Iris pigment epithelial cell (primary cell): ENCODE data around the gene TMED6.

Source experiments
- DNase-seq: peaks from one replicate; pipeline ENCODE4 v3.0.0-alpha.2; 2011; ENCODE audit warnings: low read depth

TMED6 gene

DNA sequence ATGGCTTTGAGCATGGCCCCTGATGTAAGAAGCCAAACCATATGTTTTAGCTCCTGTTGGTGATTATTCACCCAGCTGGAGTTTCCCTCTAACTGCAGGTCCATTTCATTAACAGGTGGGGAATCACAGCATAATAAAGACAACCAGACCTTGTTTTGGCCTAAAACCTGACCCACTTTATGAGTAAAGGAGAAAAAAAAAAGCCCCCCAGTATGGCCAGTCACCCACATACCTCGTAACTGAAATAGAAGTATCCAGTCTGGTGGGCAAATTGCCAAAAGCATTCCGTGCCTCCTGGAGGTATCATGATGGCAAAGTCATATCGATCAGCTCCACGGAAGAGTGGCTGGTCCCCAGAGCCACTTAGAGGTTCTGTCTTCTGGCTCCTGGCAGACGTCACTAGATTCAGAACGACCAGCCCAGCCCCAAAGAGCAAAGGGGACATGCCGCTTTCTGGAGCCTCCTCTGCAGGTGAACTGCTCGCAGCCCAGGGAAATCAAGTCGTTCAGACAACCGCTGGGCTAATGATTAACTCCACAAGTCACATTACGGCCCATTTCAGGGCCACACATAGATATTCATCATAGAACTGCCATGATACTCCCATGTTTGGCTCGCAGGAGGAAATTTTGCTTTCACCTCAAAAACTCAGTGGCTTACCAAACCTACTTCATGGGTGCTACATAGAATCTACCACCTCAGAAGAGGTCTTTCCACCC is at the start of gene TMED6:
Gene TMED6, minus strand, starts transcription at position 478 of the 719 bp plus-strand sequence. Its CDS starts 33 bp downstream, at position 445.
- DNase-seq, result no peak

DNA sequence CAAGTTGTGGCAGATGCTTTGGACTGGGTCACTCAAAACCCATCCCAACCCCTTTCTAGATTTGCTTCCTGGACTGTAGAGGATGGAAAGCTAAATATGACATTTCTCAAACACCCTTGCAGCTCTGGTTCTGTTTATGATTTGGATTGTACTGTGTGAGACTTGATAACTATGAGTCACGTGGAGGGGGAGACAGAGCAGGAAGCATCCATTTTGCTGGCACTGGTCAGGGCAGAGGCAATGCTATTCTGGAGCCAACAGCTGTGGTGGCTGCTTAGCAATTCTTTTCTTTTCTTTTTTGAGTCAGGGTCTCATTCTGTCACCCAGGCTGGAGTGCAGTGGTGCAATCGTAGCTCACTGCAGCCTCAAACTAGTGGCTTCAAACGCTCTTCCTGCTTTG is 47.8 kb upstream of the TMED6 start:
- DNase-seq, result no peak

DNA sequence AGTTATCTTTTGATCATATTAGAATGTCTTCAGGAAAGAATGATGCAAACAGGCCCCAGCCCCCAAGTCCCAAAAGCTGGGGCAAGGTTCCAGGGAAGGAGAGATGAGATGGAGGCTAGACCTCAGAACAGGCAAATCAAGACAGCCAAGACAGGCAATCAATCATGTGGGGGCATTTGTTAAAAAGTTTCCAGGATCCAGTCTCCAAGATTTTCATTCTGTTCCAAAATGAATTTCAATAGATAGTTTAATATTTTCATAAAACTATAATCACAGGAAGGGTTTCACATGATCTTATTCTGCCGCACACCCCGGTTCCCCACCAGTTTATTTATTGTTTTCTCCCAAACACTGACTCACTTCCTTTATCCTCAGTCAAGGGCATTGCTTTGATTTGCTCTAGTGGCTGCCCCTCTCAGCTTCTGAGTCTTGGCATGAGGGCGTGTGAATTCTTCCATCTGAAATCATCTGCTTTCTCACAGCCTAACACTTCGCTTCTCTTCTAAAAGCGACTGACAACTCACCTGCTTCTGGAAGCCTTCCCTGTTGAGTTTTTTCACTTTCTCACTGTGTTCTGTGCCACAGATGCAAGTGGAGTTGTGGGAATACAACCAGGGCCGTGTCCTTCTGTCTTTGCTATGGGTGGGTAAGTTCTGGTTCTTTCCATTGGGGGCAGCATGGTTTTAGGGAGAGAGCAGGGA is 46.4 kb upstream of the TMED6 start:
- DNase-seq, result peak; percentile 87

DNA sequence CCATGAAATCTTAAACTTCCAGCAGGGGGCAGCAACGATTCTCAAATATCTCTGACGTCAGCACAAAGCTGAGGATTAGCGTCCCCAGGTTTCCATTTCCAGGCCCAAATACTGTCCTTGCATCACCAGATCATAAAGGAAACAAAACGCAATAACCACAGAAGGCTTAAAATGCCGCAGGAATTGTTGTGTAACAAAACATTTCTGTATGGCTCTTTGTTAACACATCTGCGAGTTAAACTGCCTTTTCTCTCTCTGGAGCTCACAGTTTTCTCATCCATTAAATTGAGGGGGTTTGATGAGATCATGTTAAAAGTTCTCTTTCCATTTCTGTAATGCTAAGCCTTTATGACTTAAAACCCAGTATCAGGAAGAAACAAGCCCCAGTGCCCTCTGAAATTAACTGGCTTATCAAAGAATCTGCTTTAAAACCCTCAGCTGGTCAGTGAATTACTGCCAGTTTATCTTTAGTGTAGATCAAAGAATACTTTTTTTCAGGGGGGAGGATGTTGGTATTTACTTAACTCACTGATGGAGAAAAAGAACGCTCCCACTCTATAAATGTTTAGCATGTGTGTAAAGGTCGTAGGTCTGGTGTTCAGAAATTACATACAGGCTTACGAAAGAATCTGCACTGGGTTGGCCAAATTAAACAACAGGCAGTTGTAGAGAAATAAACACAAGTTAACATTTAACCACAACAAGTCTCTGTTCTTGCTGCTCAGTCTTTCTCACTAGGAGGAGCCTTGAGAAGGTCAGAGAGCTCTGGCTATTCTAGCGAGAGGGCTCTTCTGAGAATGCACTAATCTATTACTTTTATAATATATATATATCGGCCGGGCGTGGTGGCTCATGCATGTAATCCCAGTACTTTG is 44.8 kb upstream of the TMED6 start:
- DNase-seq, result peak; percentile 97

DNA sequence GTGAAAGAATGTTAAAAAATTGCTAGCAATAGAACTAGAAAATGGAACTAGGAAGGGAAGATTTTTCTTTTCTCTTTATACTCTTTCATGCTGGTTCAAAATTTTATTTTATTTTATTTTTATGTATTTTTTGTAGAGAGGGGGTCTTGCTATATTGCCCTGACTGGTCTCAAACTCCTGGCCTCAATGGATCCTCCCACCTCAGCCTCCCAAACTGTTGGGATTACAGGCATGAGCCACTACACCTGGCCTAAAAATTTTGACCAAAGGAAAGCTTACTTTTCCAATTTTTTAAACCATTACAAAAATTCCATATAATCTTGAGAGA is 44.2 kb upstream of the TMED6 start:
- DNase-seq, result no peak

DNA sequence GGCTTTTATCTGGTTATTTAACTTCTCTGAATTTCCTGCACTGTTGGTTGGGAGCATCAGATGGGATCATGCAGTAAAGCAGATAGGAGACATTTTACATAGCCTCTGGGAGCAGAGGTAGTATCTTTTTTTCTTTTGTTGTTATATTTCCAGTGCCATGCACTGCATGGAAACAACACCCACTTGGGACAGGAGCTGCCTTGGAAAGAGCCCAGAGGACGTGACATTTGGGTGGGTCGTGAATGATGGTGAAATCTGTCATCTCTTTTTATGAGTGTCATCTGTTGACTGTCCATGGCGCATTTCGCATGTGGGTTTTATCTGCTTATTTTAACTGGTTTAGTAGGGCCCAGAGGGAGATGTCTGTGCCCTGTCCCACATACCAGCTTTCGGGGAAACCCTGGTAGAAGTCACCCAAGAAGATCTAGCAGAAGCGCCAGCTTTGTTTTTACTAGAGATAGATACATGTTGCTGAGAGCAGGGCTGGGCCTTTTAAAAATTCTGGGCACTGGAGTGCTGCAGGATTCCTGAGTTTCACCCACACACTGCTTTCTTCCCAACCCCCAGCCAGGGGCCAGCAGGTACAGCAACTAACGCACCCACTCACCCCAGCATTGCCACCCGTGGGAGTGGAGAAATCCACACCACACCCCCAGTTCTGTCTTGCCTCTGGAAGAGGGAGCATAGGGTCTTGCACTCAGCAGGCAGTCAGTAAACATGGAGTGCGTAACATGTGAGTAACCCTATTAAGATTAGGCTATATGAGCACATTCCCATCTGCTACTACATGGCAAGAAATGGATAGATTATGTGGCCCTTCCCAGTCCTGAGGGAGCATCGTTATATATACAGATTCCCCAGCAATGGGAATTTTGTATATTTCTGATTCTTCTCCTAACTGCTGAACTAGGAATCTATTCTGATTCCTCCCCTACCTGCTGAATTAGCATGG is 42.6 kb upstream of the TMED6 start:
- DNase-seq, result no peak

DNA sequence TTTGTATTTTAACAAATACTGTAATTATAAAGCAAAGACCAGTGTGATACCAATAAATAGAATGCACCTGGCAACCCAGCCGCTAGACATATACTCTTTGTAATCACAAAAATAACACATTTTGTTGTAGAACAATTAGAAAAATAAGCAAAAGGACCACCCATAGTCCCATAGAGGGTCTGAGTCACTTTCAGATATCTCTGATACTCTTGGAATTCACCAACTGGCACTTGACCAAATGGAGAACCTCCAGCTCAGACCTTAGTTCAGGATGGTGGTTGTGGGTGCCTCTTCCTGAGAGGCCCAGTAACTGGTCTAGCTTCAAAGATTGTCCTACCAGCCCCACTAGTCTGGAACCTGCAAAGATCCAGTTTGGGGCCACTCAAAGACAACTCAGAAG is 35.0 kb upstream of the TMED6 start:
- peak; percentile 67 for DNase-seq

DNA sequence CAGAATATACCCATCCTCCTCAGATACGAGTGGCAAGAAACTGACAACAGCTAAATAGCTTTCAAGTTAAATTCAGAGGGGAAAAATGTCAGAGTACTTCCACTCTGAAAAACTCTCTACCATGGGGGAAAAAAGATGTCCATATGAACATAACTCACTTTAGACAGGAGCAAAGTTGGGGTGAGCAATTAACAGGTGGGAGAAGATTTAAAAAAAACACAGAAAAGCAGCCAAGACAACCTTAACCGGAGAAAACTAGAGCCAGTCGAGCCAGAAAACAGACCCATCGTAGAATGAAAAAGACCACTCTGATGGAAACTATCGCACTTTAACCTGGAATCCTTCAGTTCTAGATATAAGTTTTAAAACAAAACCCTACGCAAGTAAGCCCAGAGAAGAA is 33.4 kb upstream of the TMED6 start:
- no peak for DNase-seq

DNA sequence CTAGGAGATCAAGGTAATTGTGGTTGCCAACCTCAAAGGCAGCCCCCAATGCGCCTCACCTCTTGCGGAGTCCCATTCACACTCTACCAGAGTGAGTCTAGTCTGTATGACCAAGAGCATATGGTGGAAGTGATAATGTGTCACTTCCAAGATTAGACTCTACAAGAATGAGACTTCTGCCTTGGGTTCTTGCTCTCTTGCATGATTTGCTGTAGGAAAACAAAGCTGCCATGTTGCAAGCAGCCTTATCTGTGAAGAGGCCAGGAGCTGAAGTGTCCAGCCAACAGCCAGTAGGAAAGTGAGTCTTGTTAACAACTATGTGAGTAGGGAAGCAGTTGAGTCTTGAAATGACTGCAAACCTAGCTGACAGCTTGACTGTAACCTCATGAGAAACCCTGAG is 30.8 kb upstream of the TMED6 start:
- DNase-seq, result no peak

DNA sequence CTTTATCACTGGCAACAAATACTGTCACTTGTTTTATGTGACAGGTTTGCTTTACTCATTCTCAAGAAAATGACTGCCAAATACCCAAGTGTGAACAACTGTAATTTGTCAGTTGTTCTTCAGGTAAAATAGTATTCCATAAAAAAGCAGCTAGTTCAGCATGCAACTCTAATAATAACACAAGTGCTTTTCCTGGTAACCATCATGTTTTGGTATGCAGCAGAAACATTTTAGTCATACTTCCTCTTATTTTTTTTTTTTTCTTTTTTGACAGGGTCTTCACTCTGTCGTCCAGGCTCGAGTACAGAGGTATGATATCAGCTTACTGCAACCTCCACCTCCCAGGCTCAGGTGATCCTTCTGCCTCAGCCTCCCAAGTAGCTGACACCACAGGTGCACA is 29.6 kb upstream of the TMED6 start:
- no peak for DNase-seq

DNA sequence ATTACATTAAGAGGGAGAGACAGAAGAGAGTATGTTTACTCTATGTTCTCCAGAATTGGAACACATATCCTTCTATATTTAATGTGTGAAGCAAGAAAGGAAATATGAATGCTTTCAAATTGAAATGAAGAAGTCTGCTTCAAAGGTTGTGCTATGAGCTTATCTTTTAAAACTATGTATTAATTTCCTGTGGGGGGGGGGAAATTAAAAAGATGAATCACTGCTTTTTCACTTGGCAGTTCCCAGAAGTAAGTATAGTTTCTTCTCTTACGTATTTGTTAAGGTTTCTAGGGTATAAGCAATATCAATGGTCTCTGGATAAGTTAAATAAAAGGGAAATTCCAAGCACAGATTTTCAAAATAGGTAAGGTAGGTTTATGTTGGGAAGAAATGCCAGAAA is 27.2 kb upstream of the TMED6 start:
- DNase-seq, result peak; percentile 74

DNA sequence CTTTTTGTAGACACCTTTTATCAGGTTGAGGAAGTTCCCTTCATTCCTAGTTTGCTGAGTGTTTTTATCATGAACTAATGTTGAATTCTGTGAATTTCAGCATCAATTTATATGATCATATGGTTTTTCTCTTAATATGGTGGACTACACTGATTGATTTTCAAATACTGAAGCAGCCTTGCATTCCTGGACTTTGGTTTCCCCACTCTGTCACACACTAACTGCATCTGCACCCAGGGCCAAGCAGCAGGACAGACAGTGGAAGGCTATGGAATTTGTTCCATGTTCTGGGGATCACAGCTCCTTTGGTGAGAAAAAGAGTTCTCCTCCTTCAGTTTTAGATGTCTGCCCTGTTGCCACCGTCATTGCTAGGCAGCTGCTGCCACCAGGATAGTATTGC is 26.4 kb upstream of the TMED6 start:
- no peak for DNase-seq

DNA sequence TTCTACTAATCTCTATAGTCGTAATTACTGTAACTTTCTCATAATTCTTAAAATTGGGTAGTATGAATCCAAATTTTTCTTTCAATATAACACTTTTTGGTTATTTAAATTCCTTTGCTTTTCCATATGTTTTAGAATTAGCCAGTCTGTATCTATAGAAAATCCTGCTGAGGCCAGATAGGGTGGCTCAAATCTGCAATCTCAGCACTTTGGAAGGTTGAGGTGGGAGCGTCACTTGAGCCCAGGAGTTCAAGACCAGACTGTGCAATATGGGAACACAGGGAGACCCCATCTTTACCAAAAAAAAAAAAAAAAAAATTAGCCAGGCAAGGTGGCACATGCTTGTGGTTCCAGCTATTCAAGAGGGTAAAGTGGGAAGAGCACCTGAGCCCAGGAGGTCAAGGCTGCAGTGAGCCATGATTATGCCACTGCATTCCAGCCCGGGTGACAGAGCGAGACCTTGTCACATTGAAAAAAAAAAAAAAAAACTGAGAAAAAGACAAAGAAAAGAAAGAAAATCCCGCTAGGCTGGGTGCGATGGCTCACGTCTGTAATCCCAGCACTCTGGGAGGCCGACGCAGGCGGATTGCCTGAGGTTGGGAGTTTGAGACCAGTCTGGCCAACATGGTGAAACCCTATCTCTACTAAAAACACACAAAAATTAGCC is 24.9 kb upstream of the TMED6 start:
- DNase-seq, result no peak

DNA sequence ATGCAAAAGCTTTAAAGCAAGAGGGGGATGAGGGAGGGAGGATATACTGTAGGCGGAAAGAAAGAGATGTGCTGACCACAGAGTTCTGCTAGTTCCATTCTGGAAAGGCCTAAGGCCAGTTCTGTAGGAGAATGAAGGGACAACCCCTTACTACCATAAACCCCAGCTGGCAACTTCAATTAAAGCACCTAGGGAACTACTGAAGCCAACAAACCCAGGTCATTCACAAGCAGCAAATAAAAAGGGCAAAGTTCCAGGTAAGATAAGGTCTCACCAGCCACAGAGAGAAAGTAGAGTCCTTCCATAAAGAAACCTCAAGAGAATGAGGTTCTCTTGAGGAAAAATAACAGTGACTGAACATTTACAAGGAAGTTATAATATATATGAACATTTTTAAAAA is 21.4 kb upstream of the TMED6 start:
- no peak for DNase-seq

DNA sequence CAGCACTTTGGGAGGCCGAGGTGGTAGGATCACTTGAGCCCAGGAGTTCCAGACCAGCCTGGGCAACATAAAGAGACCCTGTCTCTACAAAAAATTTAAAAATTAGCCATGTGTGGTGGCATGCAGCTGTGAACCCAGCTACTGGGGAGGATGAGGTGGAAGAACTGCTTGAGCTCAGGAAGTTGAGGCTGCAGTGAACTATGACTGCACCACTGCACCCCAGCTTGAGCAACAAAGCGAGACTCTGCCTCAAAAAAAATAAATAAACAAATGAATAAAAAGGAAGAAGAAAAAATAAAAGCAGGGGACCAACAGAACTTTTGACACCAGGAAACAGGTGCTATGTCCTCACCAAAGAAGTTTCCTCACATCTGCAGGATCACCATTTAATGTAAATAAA is 20.0 kb upstream of the TMED6 start:
- no peak for DNase-seq

DNA sequence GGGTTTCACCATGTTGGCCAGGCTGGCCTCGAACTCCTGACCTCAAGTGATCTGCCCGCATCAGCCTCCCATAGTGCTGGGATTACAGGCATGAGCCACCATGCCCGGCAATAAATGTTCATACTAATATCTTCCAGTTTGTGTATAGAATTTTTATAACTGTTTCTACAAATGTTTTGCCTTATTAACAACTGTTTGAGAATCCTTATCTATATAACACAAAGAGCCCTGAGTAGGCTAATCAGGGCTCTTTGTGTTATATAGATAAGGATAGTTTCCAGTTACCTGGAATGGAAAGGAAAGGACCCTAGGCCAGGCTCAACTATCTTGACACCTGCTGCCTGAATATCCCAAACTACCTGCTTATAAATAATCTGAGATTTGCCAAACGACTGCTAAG is 17.3 kb upstream of the TMED6 start:
- DNase-seq, result no peak

DNA sequence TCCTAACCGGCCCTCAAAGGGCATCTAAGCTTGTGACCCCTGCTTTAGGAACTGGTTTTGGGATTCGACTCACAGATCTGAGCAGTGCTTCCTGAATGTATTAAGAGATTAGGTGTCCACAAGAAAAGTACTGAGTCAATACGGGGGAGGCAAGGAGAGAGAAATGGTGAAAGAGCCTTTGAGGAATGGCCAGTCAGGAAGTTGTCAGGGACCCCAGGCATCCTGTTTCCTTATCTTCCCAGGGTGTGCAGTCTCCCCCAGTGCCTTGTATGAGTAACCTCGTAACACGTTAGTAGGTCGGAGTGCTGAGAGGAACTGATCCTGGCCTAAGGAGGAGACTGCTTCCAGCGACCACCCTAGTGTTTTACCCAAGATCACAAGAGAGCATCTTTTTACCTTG is 16.4 kb upstream of the TMED6 start:
- DNase-seq, result peak; percentile 89

DNA sequence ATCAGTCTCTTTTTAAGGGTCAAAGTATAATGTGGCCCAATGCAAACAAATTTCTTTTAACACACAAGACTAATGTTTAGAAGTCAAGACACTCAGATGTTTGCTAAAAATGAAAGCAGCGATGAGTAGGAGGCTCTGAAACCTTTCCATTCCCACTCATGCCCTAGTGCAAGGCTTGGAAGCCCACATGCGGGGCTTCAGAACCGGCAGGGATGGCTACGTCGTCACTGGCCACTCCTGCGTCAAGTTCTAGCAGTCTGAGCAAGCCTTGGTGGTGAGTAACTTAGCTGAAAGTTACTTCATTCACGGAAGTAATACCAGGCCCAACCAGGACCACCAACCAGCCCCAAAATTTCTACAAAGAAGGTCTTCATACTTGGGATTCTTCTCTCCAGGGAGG is 14.8 kb upstream of the TMED6 start:
- DNase-seq, result no peak

DNA sequence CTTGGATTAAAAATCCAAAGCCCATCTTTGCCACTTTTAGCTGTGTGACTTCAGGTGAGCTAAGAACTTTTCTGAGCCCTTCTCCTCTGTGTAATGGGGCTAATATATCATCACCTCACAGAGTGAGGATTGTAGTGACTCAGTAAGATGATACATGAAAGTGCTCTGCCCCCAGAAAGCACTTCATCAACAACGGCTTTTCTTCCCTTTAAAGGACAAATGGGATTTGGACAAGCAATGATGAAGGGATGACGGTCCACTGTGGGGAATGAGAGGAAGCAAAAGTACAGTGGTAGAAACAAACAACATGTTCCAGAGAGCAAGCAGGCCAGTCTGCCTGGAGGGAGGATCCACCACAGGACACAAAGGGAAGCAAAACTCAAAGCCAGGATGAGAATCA is 14.3 kb upstream of the TMED6 start:
- peak; percentile 66 for DNase-seq

DNA sequence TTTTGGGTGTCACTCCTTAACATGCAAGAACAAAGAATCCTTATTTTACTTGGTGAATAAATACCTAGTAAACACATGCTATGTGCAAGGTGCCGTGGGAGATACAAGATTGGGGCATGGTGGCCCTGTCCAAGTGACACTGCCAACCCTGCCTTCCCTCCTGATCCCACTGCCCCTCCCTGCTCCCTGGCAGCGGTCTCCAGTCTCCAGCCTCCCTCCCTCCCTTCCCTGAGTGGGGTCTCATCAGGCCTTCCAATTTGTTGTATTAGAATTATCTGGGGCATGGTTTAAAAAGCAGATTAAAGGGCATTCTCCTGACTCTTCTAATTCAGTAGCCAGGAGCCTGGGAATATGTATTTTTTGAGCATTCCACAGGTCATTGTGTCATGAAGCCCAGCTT is 12.5 kb upstream of the TMED6 start:
- DNase-seq, result no peak

DNA sequence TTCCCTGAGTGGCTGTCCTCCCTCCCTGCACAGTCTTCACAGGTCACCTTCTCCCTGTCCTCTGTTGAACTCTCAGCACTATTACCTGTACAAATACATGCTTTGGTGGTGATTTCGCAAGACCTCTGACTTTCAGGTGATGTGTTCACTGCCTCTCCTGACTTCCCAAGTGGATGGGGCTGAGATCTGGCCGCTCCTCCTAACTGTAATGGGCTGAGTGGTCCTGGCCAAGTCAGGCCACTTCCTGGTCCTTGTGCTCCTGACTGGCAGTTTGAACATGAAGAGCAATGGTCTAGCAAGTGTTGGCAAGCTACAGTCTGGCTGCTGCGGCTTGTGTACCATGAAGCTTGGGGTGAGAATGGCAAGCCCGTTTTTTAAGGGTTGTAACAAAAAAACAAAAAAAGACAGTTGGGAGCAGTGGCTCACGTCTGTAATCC is 11.7 kb upstream of the TMED6 start:
- DNase-seq, result no peak
